ENCODE data around the gene ROBO2. TPM values are rescaled to one million over a fixed set of nuclear protein-coding genes. Genes with fewer than 3 reads are reported as not detected.

ROBO2 gene
- total RNA-seq, 1 experiment from 2014 or later = not detected

- H3K4me1 ChIP-seq (ENCODE audit: control insufficient read depth in 1 of 2, insufficient read depth in 2 of 2, low read length in 2 of 2) = no peaks in the 10 kb centered on the region
- DNase-seq (ENCODE audit: low read depth, low spot score) (no peak), ATAC-seq (no peak)
- no TSS peak for BruUV-seq (replicated peaks)
- no peak overlapping the region for H3K9ac ChIP-seq (ENCODE audit: low read length)
- peaks cover 9 to 24% of the 10 kb centered on the region in 2 experiments; a peak in 2 of 4 replicates for H3K9me3 ChIP-seq (ENCODE audit: control insufficient read depth in 1 of 2, insufficient read depth in 1 of 2, low read depth in 1 of 2, low read length in 2 of 2)
- H3K36me3 ChIP-seq (ENCODE audit: control insufficient read depth in 1 of 2, insufficient read depth in 2 of 2, low read length in 2 of 2) = no peaks in the 10 kb centered on the region
- no peak overlapping the region for H3K4me2 ChIP-seq (ENCODE audit: low read length)
- no peaks in the 10 kb centered on the region for H3K27me3 ChIP-seq (ENCODE audit: insufficient read depth, low read length)
- no peak overlapping the region for H2AFZ ChIP-seq (ENCODE audit: low read depth, low read length, poor library complexity, severe bottlenecking)
- H4K20me1 ChIP-seq (ENCODE audit: insufficient read depth) = no peaks in the 10 kb centered on the region
- POLR2A ChIA-PET = no interaction called here
- TF ChIP-seq ATF3 (IDR thresholded peaks at IDR 0.05) (no peak), ELF1 (IDR thresholded peaks at IDR 0.05; ENCODE audit: borderline replicate concordance, low read depth) (no peak), JUND (IDR thresholded peaks at IDR 0.05) (no peak), REST (IDR thresholded peaks at IDR 0.05; ENCODE audit: low read depth) (no peak)
- no peak overlapping the region for H3K4me3 ChIP-seq (replicated peaks in 1 of 2; ENCODE audit: low read depth in 1 of 2, low read length in 2 of 2)
- RAD21 ChIA-PET (ENCODE audit: low non-redundant PET in 1 of 2, low total read pairs in 2 of 2, uncharacterized antibody in 2 of 2, unreplicated experiment in 2 of 2) = no interaction called here
- CTCF ChIA-PET = no interaction called here
- no peak overlapping the region for H3K27ac ChIP-seq (ENCODE audit: low read depth, low read length)
- no peaks in the 10 kb centered on the region for H3K9me2 ChIP-seq (ENCODE audit: insufficient read depth)
- H3K79me2 ChIP-seq (ENCODE audit: insufficient read depth, low read length) = no peaks in the 10 kb centered on the region
- intact Hi-C loops (cut with micrococcal nuclease) = no loop called here
These were observed 489.6 kb downstream of the ROBO2 start for GRCh38 chr3:77529522-77529921.

GRCh38 chr3:77530870-77531269 is 491.0 kb downstream of the ROBO2 start:
- ATAC-seq = no peak
- Histone ChIP-seq H4K20me1 (ENCODE audit: insufficient read depth) (no peaks in the 10 kb centered on the region), H3K27ac (ENCODE audit: low read depth, low read length) (no peak overlapping the region), H3K4me2 (ENCODE audit: low read length) (no peak overlapping the region), H3K79me2 (ENCODE audit: insufficient read depth, low read length) (no peaks in the 10 kb centered on the region), H2AFZ (ENCODE audit: low read depth, low read length, poor library complexity, severe bottlenecking) (no peak overlapping the region), H3K9ac (ENCODE audit: low read length) (no peak overlapping the region), H3K9me2 (ENCODE audit: insufficient read depth) (no peaks in the 10 kb centered on the region), H3K9me3 (ENCODE audit: control insufficient read depth in 1 of 2, insufficient read depth in 1 of 2, low read depth in 1 of 2, low read length in 2 of 2) (peaks cover 15 to 22% of the 10 kb centered on the region in 2 experiments; a peak in 2 of 4 replicates), H3K4me1 (ENCODE audit: control insufficient read depth in 1 of 2, insufficient read depth in 2 of 2, low read length in 2 of 2) (no peaks in the 10 kb centered on the region), H3K27me3 (ENCODE audit: insufficient read depth, low read length) (no peaks in the 10 kb centered on the region), H3K4me3 (replicated peaks in 1 of 2; ENCODE audit: low read depth in 1 of 2, low read length in 2 of 2) (no peak overlapping the region), H3K36me3 (ENCODE audit: control insufficient read depth in 1 of 2, insufficient read depth in 2 of 2, low read length in 2 of 2) (no peaks in the 10 kb centered on the region)
- no peak for DNase-seq (ENCODE audit: low read depth, low spot score)
- ChIA-PET RAD21 (ENCODE audit: low non-redundant PET in 1 of 2, low total read pairs in 2 of 2, uncharacterized antibody in 2 of 2, unreplicated experiment in 2 of 2) (no interaction called here), POLR2A (no interaction called here), CTCF (no interaction called here)
- intact Hi-C loops (cut with micrococcal nuclease) = no loop called here
- no peak for TF ChIP-seq ZNF274 (IDR thresholded peaks at IDR 0.05; ENCODE audit: low read depth, low read length)
- no peak for TF ChIP-seq REST (IDR thresholded peaks at IDR 0.05; ENCODE audit: low read depth)
- no peak for TF ChIP-seq POLR2AphosphoS5 (IDR thresholded peaks at IDR 0.05; ENCODE audit: low read depth, low read length)
- no peak for TF ChIP-seq ZBTB33 (IDR thresholded peaks at IDR 0.05; ENCODE audit: extremely low read depth, insufficient replicate concordance, low read length)
- no peak for TF ChIP-seq SIN3A (IDR thresholded peaks at IDR 0.05; ENCODE audit: low read depth)
- TF ChIP-seq EZH2phosphoT487 (IDR thresholded peaks at IDR 0.05; ENCODE audit: borderline replicate concordance) = no peak
- no peak for TF ChIP-seq FOSL1 (IDR thresholded peaks at IDR 0.05; ENCODE audit: low read depth)
- TF ChIP-seq SP1 (IDR thresholded peaks at IDR 0.05; ENCODE audit: low read depth) = no peak
- BruUV-seq (replicated peaks) = no TSS peak

All from HCT116 (cell line).